Nephron (organoid): ENCODE data around the gene CYGB.
A peak's percentile ranks its signal among the peaks of the same experiment; 100 is the strongest.

Experiments used
- H3K27ac Mint-ChIP-seq, 3 experiments: 2 replicates each; pipeline ENCODE4 v1.8.0; 2020; ENCODE audit warnings: mixed read lengths in 3 of 3, mild to moderate bottlenecking in 2 of 3, moderate library complexity in 1 of 3
- H3K27me3 Mint-ChIP-seq: 2 replicates; pipeline ENCODE4 v1.8.0; 2021; ENCODE audit warnings: low read depth, mild to moderate bottlenecking, moderate library complexity, mixed read lengths
- H3K36me3 Mint-ChIP-seq: 2 replicates; pipeline ENCODE4 v1.8.0; 2020; ENCODE audit warnings: low read depth, mixed read lengths
- H3K4me1 Mint-ChIP-seq: 2 replicates; pipeline ENCODE4 v1.8.0; 2020; ENCODE audit warnings: mixed read lengths
- H3K4me3 Mint-ChIP-seq, 3 experiments: 2 replicates each; pipeline ENCODE4 v1.8.0; 2020; ENCODE audit warnings: mild to moderate bottlenecking in 3 of 3, mixed read lengths in 3 of 3, moderate library complexity in 2 of 3
- H3K9me3 Mint-ChIP-seq: 2 replicates; pipeline ENCODE4 v1.8.0; 2020; ENCODE audit warnings: mixed read lengths
- CTCF ChIP-seq, 3 experiments: fragments of 200-600 bp; sonication (generic); IDR thresholded peaks; one replicate each; pipeline ENCODE4 v1.5.0; 2021; ENCODE audit warnings: antibody characterized with exemption in 3 of 3; ENCODE audit not compliant: unreplicated experiment in 3 of 3

CYGB gene

GRCh38 chr17:76542984-76543383 is 5.5 kb upstream of the CYGB start:
- H3K27ac Mint-ChIP-seq, result no peak overlapping the region
- peaks cover 27% of the 10 kb centered on the region for H3K27me3 Mint-ChIP-seq
- peaks cover 59% of the 10 kb centered on the region for H3K4me1 Mint-ChIP-seq

GRCh38 chr17:76542566-76542971 is 5.1 kb upstream of the CYGB start:
- Mint-ChIP-seq H3K36me3 (no peaks in the 10 kb centered on the region), H3K4me3 (no peak overlapping the region), H3K4me1 (peaks cover 59% of the 10 kb centered on the region), H3K27me3 (peaks cover 27% of the 10 kb centered on the region), H3K27ac (no peak overlapping the region), H3K9me3 (no peaks in the 10 kb centered on the region)
- TF ChIP-seq CTCF (IDR thresholded peaks at IDR 0.05; ENCODE audit: unreplicated experiment in 3 of 3), result no peak

More at GRCh38 chr17:76542984-76543383, 5.5 kb upstream of the CYGB start:
- Mint-ChIP-seq H3K36me3 (no peaks in the 10 kb centered on the region), H3K4me3 (no peak overlapping the region), H3K9me3 (no peaks in the 10 kb centered on the region)
- TF ChIP-seq CTCF (IDR thresholded peaks at IDR 0.05; ENCODE audit: unreplicated experiment in 3 of 3), result no peak

- Mint-ChIP-seq H3K36me3 (no peaks in the 10 kb centered on the region), H3K4me3 (peak overlapping the region in 1 of 3 experiments; percentile 35), H3K4me1 (peaks cover 59% of the 10 kb centered on the region), H3K27ac (peak overlapping the region in 2 of 3 experiments; percentile 11 to 43), H3K27me3 (peaks cover 33% of the 10 kb centered on the region), H3K9me3 (no peaks in the 10 kb centered on the region)
- TF ChIP-seq CTCF (IDR thresholded peaks at IDR 0.05; ENCODE audit: unreplicated experiment in 3 of 3), result no peak
Observed at GRCh38 chr17:76541739-76542454, 4.4 kb upstream of the CYGB start.

- no peaks in the 10 kb centered on the region for H3K9me3 Mint-ChIP-seq
- no peaks in the 10 kb centered on the region for H3K36me3 Mint-ChIP-seq
- peak overlapping the region; percentile 80 to 86 (median 84) for H3K4me3 Mint-ChIP-seq
- H3K4me1 Mint-ChIP-seq, result peaks cover 67% of the 10 kb centered on the region
- peaks cover 42% of the 10 kb centered on the region for H3K27me3 Mint-ChIP-seq
- TF ChIP-seq CTCF (IDR thresholded peaks at IDR 0.05; ENCODE audit: unreplicated experiment in 3 of 3), result peak in 2 of 3 experiments; percentile 14 to 22
- H3K27ac Mint-ChIP-seq, result peak overlapping the region; percentile 70 to 92 (median 73)
Observed at GRCh38 chr17:76540381-76541300, 3.1 kb upstream of the CYGB start.

GRCh38 chr17:76539631-76540271 is 2.2 kb upstream of the CYGB start, which contains the start of gene PRCD:
Gene PRCD (plus strand): TSS chr17:76540044. CDS start chr17:76540142, 98 bp downstream.
- H3K27me3 Mint-ChIP-seq, result peaks cover 45% of the 10 kb centered on the region
- H3K9me3 Mint-ChIP-seq, result no peaks in the 10 kb centered on the region
- H3K4me3 Mint-ChIP-seq, result peak within 1 kb of the TSS; percentile 80 to 86 (median 86)
- H3K36me3 Mint-ChIP-seq, result no peaks in the 10 kb centered on the region
- no peak for TF ChIP-seq CTCF (IDR thresholded peaks at IDR 0.05; ENCODE audit: unreplicated experiment in 3 of 3)
- H3K4me1 Mint-ChIP-seq, result peaks cover 73% of the 10 kb centered on the region
- H3K27ac Mint-ChIP-seq, result peak within 1 kb of the TSS; percentile 70 to 92 (median 73)
